ENCODE data around the gene SLC35D2.
A peak's percentile ranks its signal among the peaks of the same experiment; 100 is the strongest.
"Not testable (repeated sequence)": the region's sequence is repeated elsewhere in the genome, so short reads cannot be mapped to it uniquely, and the experiment has no call there.

SLC35D2 gene

DNA sequence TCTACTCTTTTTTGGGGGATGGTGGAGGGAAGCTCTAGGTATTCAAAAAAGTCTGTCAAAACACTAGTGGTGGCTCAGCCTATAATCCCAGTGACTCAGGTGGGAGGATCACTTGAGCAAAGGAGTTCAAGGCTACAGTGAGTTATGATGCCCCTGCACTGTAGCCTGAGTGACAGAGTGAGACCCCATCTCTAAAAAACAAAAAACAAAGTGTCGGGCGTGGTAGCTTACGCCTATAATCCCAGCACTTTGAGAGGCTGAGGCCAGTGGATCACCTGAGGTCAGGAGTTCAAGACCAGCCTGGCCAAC, 15.8 kb upstream of the SLC35D2 start:
- DNase-seq, result no peak

GRCh38 chr9:96398582-96399324, 15.2 kb upstream of the SLC35D2 start:
- no peak for DNase-seq

GRCh38 chr9:96395964-96396363, 12.5 kb upstream of the SLC35D2 start:
- no peak for DNase-seq

- DNase-seq, result no peak
These were observed 11.5 kb upstream of the SLC35D2 start for GRCh38 chr9:96394832-96395496.

DNA sequence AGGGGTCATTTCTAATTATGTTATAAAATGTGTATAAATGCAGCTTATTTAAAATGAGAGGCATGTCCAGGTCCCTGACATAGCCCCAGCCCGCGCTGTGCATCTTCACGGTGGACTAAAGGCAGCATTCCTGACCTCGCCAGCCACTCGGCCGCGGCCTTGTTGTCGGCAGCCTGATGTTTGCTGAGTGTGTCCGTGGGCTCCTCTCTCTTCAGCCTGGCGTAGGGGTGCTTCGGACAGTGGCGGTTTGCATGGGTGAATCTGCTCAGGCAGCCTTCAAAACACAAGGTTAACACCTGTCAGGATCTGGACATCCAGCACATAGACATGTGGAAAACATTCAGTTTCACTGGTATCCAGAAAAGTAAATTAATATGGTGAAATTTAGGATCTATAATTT, 8.8 kb upstream of the SLC35D2 start:
- DNase-seq, result no peak

GRCh38 chr9:96391021-96391765, 7.7 kb upstream of the SLC35D2 start:
- DNase-seq, result no peak

- DNase-seq, result no peak
These were observed 4.6 kb upstream of the SLC35D2 start for GRCh38 chr9:96388144-96388543.

DNA sequence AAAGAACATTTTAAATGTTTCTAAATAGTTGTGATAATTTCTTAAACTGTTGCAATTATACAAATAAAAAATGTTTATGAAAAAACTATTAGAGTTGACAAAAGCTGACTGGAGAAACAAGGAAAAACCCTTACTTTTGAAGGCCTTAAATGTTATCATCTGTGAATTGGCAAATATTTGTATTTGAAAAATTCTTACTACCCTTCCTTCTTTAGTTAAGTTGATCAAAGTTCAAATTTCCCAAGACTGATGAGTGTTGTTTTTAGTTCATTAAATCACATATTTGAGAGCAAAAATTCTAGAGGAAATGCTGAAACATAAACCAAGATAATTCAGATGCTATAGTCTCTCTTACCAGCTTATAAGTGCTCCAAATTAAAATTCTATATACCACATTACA, 2.6 kb upstream of the SLC35D2 start:
- DNase-seq, result no peak

DNA sequence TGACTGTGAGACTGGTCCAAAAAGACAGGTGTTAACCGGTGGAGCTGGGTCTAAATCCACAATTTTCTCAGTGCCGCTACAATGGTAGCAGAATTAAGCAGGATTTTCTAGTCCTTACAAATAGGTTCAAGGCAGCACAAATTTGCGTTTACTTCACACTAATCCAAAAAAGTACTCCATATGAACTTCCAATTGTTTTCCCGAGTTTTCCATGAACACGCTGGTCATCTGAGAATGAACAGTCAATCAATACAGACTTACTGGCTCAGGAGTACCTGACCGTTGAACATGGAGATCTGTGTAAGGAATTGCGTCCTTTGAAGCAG, 709 bp downstream of the SLC35D2 start:
- DNase-seq, result no peak

DNA sequence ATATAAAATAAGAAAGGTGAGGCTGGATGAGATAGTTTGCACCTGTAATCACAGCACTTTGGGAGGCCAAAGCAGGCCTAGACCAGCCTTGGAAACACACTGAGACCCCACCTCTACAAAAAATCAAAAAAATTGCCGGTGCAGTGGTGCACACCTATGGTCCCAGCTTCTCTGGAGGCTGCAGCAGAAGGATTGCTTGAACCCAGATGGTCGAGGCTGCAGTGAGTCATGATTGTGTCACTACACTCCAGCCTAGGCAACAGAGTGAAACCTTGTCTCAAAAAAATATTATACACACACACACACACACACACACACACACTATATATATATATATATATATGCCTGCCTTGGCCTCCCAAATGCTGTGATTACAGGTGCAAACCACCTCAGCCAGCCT, 1.3 kb downstream of the SLC35D2 start:
- DNase-seq, result peak; percentile 56

GRCh38 chr9:96381696-96382095, 1.8 kb downstream of the SLC35D2 start:
- DNase-seq, result no peak

DNA sequence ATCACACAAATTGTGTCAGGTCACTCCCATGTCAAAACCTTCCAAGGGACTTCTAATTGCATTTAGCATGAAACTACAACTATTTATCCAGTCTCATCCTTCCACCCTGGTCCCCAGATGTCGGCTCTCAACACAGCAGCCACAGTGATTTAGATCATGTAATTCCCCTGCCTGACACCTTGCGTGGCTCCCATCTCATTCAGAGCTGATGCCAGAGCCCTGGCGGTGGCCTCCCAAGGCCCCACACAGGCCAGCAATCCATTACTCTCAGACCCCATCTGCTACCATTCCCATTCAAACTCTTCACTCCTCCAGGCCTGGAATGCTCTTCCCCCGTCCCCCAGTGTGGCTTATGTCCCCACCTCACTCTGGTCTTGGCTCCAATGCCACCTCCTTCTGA, 2.4 kb downstream of the SLC35D2 start:
- no peak for DNase-seq

DNA sequence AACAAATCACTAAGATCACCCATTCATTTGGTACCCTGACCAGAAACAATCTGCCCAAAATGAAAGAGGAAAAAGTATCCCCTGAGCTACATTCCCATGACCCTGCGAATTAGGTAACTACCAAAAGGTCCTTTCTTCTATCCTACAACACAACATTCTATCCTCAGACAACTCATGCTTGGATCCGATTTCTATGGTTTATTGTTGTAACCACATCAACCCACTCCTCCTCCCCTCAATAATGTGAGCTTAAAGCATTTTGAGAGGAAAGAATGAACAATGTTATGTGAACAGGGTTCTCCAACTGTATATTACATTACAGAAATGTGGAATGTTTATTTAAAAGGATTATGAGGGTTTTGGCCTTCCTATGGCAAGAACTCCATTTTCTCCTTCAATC, 4.0 kb downstream of the SLC35D2 start:
- no peak for DNase-seq

GRCh38 chr9:96378187-96378586, 5.3 kb downstream of the SLC35D2 start:
- DNase-seq, result no peak

GRCh38 chr9:96376891-96377874, 6.3 kb downstream of the SLC35D2 start:
- peak; percentile 56 for DNase-seq

- DNase-seq, result not testable (repeated sequence)
These were observed 8.0 kb downstream of the SLC35D2 start for GRCh38 chr9:96375507-96375906.

DNA sequence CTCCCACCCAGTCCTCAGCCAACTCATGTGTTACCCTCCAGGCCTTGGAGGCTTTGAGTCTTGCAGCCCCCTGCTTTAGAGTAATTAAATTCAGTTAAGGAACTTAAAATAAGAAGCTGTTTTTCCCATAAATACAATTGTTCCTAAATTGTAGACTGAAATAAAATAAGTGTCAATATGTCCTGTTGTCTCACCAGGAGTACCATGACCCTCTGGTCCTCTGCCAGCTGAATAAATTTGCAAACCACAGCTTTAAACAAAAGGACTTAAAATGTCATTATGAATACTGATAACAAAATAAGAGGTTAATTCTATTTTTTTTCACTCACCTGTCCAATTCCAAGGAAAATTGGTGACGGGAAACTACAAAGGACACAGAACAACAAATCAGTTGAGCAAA, 15.6 kb downstream of the SLC35D2 start:
- DNase-seq, result no peak

GRCh38 chr9:96363175-96363967, 20.1 kb downstream of the SLC35D2 start:
- DNase-seq, result no peak

GRCh38 chr9:96362119-96362518, 21.4 kb downstream of the SLC35D2 start:
- not testable (repeated sequence) for DNase-seq

- no peak for DNase-seq
These were observed 21.8 kb downstream of the SLC35D2 start for GRCh38 chr9:96361668-96362067.

DNA sequence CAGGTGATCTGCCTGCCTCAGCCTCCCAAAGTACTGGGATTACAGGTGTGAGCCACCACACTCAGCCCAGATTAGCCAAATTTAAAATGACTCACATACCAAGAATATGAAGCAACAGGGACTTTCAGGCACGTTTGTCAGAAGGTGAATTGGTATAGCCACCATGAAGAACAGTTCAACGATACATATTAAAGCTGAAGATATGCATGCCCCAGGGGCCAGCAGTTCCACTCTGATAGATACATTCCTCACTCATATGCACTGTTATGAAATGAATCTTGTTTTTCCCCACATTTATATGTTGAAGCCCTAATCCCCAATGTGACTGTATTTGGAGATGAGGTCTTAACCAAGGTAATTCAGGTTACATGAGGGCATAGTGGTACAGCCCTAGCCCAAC, 22.5 kb downstream of the SLC35D2 start:
- no peak for DNase-seq

DNA sequence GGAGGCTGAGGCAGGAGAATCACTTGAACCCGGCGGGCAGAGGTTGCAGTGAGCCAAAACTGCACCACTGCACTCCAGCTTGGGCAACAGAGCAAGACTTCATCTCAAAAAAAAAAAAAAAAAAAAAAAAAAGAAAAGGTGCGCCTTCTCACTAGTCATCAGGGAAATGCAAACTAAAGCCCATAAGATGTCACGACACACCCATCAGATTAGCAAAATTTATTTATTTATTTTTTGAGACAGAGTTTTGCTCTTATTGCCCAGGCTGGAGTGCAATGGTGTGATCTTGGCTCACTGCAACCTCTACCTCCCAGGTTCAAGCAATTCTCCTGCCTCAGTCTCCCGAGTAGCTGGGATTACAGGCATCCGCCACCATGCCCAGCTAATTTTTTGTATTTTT, 23.0 kb downstream of the SLC35D2 start:
- not testable (repeated sequence) for DNase-seq
